CD4-positive, alpha-beta T cell treated with Interferon gamma for 1 hour (primary cell): Measurements from ENCODE around the gene PTPRT.

Experiments
- DNase-seq: peaks from one replicate; pipeline ENCODE4 v3.0.0-alpha.2; 2020

Gene PTPRT

DNA sequence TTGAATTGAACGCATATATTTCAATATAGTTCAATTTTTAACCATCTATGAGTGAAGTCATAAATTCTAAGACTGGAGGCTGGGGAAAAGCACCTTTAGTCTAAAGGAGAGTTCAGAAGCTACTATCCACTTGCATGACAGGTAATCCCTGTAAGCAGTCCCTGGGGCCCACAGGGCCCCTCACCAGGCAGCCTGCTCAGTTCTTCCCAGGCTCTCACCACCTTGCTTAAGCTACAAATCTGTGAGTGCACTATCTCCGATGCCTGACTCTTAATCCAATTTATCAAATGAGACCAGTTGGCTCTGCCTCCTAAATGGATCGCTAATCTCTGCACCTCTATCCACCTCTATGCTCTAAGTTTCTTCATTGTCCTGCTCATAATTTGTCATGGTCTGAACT is 413.8 kb downstream of the PTPRT start:
- DNase-seq: no peak

DNA sequence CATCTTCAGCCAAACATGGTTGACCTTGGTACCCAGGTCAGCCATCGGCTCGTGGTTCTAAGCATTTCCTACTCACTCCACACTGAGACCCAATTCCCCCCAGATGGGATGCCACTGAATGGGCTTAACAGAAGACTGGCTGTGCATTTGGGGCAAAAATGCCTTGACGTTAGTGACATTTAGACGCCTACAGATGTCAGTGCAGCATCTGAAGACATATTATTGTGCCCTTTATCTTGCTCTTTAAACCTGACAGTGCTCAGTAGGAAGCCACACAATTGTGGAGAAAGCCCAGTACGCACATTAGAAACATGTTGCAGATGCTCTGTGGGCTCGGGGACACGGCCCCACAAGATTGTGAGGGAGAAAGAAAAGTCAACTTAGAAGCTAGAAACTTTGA is 414.7 kb downstream of the PTPRT start:
- DNase-seq: no peak

DNA sequence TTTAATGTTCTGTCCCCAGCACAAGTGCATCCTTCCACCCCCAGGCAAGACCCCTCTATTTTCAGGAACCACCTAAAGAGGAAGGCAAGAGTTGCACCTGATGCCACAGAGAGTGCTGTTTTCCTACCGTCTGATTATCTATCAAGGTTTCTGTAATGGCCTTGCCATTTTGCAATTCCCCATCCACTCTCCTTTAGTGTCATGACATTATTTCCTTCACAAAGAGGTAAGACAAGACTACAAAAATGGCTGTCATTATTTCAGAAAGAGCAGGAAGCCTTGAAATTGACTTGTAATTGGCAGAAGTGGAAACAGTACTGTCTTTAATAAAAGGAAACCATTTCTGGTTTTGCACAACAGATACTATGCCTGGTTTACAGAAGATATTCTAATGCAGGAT is 426.7 kb downstream of the PTPRT start:
- no peak for DNase-seq

DNA sequence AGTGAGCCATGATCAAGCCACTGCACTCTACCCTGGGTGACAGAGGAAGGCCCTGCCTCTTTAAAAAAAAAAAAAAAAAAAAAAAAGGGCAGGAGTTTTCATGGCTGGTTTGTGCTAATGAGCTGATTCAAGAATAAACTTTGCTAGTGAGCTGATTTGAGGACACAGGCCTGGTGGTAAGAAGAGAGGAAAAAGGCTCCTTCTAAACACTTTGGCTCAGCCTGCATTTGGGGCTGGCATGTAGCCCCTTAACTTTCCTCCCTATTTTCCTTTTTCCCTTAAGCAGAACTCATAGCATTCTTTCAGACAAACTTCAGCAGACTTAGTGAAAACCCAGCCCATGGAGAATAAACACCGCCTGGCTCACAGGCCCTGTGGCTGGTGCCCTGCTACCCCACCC is 432.7 kb downstream of the PTPRT start:
- no peak for DNase-seq

DNA sequence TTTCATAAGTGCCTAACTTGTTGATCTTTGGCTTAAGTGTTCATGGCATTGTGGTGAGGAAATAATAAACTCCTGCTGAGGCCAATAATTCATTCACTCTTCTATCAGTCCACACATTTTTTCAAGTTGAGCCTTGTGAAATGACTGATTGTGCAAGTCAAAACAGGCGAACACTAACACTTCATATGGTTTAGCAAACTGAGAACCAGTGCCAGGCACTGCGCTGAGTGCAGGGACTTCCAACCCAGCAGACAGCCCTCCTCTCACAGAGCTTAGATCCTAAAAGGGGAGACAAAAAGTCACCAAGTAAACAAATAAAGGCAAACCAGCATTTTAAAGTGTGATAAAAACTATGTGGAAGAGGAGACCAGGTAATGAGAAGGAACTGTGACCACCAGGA is 435.0 kb downstream of the PTPRT start:
- DNase-seq: no peak

DNA sequence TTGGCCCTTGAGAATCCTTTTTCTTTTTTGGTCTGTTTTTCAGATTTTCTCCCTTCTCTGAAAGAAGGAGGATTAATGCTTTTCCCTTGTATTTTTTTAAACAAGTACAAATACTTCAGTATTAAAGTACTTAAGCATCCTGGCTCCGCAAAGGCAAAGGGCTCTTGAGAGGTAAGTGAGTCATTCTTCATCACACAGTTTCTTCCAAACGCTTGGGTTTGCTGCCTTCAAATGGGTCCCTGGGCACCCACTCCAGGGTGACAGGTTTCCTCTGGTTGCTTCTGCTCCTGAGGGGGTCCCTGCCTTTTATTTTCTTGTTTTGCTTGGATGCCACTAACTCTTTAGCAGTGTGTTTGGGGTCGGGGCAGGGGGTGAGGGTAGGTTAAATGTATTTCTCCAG is 437.1 kb downstream of the PTPRT start:
- no peak for DNase-seq

DNA sequence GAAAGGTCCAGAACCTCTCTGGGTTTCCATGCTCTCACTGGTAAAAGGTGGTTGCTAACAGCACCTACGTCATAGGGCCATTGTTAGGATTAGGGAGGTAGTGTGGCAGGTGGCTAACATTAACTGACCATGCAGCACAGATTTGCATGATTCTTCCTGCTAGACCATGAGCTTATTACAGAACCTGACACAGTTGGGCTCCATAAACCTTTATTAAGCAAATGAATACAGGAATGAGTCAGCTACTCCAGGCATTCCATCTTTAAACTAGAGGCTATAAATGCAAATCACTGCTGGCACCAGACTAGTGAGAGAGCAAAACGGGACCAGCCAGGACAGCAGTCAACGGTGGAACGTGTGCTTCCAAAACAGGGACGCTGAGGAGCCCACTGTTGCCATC is 440.1 kb downstream of the PTPRT start:
- DNase-seq: no peak

DNA sequence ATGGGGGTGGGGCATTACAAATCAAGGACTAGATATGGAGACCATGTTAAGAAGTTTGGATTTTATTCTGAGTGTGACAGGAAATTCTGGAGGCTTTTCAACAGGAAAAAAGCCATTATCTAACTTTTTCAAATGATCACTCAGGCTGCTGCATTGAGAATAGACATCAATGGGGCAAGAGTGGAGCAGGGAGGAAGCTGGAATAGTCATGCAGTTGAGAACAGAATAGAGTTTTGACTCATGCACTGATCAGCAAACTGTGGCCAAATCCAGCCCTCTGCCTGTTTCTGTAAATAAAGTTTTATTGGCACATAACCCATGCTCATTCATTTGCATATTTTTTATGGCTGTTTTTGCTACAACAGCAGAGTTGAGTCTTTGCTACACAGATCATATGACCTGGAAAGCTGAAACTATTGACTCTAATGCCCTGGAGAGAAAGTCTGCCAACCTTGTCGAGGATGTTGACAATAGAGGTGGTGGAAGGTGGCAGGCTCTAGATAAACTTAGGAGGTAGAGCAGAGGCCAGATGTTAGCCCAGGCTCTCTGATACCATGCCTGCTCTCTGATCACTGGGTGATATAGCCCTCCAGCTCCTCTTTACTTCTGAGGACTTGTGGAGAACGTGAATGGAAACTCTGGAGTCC is 441.8 kb downstream of the PTPRT start:
- no peak for DNase-seq

DNA sequence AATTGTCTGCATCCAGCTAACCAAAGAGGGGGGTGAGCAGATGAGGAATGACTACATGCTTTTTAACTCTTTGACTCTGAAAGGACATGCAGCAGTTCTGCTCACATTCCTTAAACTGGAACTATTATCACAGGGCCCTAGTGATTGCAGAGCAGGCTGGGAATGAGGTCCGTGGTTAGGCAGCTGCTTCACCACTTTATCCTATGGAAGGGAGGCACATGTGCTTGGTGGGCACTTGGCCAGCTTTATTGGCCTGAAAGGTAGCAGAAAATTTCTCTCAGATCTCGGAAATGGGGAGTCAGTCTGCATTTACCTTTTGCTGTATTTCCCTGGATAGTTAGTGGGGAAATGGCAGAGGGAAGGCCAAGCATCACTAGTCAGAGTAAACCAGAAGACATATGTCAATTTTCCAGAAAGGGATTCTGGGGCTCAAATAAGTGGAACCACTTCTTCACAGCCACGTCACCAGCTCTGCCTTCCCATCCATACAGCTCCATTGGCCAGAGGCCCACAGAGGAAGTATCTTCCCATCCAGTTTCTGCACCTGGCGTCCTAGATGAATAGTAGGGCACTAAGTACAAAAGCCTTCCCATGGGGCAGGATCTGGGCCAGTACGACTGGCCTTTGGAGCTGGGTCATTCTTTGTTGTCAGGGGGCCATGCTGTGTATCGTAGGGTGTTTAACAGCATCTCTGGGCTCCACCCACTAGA is 444.8 kb downstream of the PTPRT start:
- no peak for DNase-seq

DNA sequence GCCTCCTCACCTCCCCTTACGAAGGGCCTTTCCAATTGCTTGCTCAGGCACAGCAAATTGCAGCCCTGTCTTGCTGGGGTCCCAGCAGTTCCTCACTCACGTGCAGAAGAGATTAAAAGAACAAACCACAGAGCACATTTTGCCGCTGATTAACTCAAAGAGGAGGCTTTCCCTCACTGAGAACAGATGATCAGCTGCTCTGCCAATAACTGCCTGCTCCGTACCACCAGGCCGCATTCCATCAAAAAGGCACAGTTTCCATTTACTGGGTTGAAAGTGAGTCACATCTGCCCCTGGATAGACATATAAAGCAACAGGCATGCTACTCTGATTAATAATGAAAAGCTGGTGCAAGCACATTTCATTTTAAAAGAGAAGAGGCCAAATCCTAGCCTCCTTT is 446.8 kb downstream of the PTPRT start:
- no peak for DNase-seq

DNA sequence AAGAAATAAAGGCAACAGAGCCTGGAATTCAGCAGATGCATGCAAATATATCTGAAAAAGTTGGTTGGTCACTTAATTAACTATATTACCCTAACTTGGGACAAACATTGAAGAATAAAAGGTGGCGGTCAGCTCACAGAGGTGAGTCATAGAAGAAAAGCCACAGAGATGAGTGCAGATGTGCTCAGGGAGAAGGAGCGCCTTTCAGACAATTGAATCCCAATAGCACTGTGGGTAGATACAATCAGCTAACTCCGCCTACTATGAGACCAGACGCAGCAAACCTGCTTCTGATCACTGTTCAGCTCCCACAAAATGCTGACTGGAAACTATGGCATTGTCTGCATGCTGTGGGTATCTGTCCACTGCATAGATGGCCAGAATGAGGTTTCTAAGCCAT is 447.8 kb downstream of the PTPRT start:
- no peak for DNase-seq

DNA sequence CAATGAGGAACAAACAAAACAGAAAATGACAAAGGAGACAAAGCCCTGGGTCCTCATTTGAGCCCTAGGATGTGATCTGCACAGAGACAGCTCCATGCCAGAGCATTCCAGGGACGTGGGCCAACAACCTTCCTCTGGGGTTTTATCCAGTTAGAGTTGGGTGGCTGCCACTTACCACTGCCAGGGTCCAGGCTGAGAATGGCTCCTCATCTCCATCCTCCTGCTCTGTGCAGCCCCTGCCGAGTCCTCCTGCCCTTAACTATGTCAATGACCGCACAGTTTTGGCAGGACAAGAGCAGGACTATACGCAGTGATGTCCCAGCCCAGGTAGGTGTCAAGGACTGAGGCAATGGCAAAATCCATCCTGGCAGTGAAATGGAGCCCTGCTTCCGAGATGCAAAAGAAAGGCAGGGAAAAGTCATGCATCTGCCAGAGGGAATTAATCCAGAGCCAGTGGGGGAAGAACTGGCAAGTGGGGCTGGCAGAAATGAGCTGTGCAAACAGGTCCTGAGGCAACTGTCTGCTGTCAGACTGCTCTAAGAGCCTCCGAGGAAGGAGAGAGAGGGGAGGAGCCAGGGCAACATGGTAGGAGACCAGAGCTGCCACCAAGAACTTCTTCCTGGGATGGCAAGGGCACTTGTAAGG is 449.4 kb downstream of the PTPRT start:
- no peak for DNase-seq

DNA sequence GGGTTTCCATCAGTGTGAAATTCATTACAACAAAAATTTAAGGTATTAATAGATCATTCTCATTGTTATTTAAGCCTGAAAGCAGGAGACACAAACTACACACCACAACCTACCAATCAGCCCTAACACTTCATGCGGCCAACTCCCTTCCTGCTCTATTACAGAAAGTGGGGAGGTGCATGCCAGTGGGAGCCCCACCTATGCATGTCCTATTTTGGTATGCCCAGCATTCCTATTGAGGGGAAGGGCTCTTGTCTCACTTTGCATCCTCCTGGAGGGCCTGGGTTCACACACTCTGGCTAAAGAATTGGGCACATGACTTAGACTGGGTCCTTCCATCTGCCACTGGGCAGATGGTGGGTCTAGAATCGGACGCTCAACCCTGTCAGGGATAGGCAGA is 450.0 kb downstream of the PTPRT start:
- DNase-seq: no peak

DNA sequence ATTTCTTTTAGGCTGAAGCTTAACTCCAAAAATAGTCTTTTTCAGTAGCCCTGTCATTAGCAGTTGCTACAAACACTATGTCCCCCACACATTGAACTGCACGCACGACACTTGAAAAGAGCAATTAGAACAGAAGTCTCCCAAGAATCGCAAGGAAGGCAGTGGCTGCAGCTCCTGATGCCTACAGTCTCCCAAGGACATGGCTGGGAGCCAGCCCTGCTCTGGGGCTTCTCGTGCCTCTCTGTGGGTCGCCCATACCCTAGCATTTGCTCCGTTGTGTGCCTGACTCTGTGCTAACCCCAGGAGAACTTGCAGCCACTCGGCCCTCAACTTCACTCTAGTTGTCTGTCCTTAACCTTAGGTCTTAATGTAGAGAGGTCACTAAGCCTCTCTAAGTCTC is 454.2 kb downstream of the PTPRT start:
- DNase-seq: no peak

DNA sequence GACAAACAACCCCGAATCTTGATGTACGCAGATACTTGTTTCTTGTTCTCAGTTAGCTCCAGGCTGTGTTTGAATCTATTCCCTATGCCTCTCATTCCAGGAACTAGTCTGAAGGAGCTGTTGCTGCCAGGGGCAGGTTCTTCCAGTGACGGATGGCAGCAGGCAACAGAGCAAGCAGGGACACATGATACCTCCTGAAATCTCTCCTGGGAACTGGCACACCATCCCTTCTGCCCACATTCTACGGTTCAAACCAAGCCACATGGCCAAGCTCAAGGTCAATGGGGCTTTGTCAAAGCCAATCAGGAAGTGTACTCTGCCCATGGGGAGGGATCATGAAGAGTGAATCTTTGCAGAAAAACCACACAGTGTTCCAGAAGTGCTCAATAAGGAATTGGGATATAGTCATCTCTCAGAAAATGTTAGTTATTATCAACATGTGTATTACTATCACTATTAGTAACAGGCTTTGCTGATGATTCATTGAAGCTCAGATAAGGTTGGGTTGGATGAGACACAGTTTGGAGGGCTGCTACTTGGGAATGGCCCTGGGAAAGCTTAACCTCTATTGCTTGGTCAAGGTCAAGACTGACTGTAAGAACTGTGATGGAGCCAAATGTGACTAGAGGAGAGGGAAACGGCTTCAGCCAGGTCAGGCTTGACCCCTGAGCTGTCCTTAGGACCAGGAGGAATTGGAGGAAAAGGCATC is 454.9 kb downstream of the PTPRT start:
- DNase-seq: no peak

DNA sequence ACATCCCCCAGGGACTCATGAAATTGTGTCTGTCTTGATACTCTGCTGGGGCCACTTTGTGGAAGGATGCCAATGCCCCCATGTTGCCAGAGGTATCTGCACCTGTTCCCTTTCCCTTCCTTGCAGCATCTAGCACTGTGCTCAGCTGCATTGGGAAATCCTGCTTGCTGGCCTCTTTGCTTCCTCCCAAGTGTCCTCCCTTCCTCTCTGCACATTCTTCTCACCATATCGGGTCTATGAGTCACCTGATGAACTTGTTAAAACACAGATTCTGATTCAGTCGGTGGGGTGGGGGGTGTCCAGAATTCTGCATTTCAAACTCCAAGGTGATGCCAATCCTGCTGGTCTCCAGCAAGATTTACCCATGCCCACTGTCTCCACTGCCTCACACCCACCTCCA is 467.8 kb downstream of the PTPRT start:
- DNase-seq: no peak

DNA sequence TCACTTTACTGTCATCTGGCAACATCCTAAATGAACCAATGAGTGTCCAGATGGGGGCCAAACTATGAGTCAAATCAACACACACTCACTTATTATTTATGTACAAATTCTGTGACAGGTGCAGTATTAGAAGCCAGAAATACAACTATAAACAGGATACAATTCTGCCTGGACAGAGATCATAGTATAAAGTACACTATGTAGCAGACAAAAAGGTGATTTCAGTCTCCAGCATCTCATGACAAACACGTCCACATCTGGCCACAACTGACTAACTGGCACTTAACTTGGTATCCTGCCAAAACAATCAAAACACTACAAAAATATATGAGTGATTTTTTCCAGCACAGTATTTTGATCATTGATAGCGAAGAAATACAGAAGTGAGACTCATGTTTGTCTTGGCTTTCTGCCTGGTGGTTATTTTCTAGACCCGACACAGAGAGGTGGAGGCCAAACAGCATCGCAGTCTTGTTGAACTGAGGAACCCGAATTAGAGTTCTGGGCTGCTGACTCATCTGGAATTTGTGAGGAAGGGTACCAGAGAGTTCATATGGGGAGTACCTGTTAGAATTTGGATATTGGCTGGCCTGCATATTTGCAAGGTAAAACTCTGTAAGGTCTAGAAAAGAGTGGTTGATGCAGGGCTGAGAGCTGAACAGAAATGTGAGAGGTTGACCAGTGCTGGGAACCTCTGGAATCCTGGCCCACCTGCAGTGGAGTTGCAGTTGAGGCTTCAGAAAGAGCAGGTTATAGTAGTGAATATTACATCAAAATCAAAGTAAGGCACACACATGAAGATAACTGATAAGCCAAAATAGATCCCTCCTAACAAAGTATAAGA is 475.2 kb downstream of the PTPRT start:
- no peak for DNase-seq

DNA sequence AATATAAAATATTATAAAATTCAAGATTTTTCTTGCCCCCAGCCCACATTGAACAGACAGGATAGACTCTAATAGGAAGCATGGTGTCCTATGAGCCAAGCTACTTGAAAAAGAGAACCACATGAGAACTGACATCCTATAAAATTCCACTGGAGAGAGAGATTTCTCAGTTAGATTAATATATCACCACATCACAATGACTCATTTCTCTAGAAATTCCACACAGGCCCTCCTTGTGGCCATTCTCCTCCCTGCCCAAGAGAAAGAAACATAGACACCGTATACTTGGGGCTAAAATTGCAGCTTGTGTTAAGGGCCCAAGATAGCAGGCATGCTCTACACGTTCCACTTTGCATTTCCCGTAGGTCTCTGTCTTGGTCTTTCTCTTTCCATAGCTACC is 481.4 kb downstream of the PTPRT start:
- no peak for DNase-seq

DNA sequence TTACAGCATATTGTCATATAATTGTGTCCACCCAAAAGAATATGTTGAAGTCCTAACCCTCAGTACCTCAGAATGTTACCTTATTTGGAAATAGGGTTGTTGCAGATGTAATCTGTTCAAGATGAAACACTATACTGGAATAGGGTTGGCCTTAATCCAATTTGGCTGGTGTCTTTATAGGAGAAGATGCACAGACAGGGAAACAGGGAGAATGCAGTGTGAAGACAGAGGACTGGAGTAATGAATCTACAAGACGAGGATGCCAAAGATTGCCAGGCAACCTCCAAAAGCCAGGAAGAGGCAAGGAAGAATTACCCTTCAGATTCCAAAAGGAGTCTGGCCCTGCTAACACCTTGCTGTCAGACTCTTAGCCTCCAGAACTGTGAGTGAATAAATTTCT is 482.9 kb downstream of the PTPRT start:
- DNase-seq: no peak

DNA sequence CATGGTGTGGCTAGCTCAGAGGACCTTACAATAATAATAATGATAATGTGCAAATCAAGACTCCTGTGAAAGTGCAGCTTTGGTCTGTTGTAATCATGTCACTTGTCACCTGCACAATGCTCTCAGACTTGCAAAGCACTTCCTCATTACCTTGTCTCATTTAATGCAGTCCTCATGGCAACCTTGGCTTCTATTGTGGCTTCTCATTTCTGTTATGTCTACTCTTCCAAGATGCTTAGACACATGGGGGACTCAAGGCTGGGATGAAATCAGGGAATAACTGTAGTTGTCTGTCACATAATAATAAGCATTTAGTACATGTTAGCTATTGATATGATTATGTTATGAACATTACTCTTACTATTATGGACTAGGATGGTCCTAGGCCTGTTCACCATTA is 484.2 kb downstream of the PTPRT start:
- no peak for DNase-seq

DNA sequence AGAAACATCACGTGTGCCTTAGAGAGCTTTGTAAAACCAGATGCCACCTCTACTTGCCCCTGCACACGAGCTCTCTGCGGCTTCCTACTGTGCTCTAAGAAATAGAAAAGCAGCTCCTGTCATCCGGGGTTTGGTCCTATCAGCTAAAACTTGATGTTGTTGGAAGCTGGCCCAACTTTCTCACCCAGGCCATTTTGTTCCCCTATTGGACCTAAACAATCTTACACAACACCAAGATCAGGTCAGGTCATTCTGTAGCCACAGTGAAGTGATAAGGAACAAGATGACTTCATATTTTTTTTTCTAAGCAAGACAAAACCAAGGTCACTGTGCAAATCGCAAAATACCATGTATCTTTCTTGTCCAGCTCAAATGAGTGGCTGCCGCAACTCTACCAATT is 486.0 kb downstream of the PTPRT start:
- no peak for DNase-seq

DNA sequence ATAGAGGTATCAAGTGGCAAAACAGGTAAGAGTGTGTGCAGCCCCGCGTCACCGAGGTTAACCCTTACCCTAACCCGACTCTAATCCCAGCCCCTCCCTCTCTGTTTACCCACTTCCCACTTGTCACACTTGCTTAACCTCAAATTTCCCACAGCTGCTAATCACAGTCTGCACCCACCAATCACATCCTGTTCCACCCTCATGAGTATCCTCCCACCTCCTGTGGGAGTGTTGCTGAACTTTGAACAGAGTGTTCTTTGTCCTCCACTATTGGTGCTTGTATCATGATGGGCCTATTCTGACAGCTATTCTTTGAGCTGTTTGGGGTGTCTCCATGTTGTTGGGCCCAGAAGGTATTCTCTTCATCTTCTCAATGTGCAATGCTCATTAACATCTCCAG is 487.8 kb downstream of the PTPRT start:
- DNase-seq: no peak

DNA sequence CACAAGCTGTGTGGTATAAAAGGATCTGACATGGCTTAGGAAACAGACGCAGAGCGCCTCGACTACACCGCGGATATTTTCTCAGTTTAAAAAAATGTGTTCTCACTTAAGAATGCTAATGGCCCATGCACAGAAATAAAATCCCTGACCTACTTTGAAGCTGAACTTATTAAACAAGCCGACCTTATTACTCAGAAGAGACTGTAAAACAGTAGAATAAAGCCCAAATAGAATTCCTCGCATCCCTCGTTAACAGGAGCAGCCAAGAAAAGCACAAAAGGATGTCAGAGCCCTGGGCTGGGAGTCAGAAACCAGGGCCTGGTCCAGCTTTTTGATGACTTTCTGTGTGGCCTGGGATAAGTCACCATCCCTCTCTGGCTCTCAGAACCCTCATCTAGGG is 489.3 kb downstream of the PTPRT start:
- DNase-seq: no peak
